IMR-90 (cell line): ENCODE results near the gene TBC1D22B. TPM values are rescaled to one million over a fixed set of nuclear protein-coding genes. Genes with fewer than 3 reads are reported as not detected.

ENCODE experiments used
- ATAC-seq: fragments of 200-7000 bp; cut with Tn5 transposase; 2 replicates; pipeline ENCODE4 v1.9.1; 2020; ENCODE audit warnings: low read depth, mild to moderate bottlenecking, moderate library complexity
- BruUV-seq: library from RNA; stranded (reverse); fragments of 400-500 nt; replicated peaks from 2 replicates; lab custom pipeline; 2021; lab: Mats Ljungman, UMichigan
- CTCF ChIA-PET: fragments of 300-600 bp; formaldehyde crosslinking; extraction: SDS; loops from one replicate; lab custom pipeline; 2021; ENCODE audit warnings: antibody characterized with exemption; lab: Yijun Ruan, JAX
- POLR2A ChIA-PET: fragments of 300-600 bp; sonication (Branson Sonifier 250); formaldehyde crosslinking; loops from one replicate; lab custom pipeline; 2022; ENCODE audit warnings: antibody characterized with exemption; ENCODE audit not compliant: unreplicated experiment; lab: Charles Lee
- DNase-seq: peaks from one replicate; pipeline ENCODE4 v3.0.0; 2013
- H2AFZ ChIP-seq: replicated peaks from 2 replicates; pipeline ENCODE3; 2013; ENCODE audit warnings: low read length, mild to moderate bottlenecking; ENCODE audit not compliant: poor library complexity
- H2AK5ac ChIP-seq: 2 replicates; pipeline ENCODE4 v1.6.1; 2013; ENCODE audit warnings: low read depth, low read length, inconsistent platforms
- H2AK9ac ChIP-seq: replicated peaks from 2 replicates; pipeline ENCODE3; 2013; ENCODE audit warnings: mild to moderate bottlenecking, low read depth, low read length, moderate library complexity; ENCODE audit not compliant: poor library complexity
- H2BK120ac ChIP-seq: 2 replicates; pipeline ENCODE4 v1.6.1; 2013; ENCODE audit warnings: low read depth, low read length, inconsistent platforms
- H2BK15ac ChIP-seq: 3 replicates; pipeline ENCODE4 v1.6.1; 2013; ENCODE audit warnings: low read depth, low read length, inconsistent platforms
- H2BK20ac ChIP-seq: 2 replicates; pipeline ENCODE4 v1.6.1; 2013; ENCODE audit warnings: low read depth, mild to moderate bottlenecking, inconsistent platforms, low read length, moderate library complexity
- H2BK5ac ChIP-seq: 2 replicates; pipeline ENCODE4 v1.6.1; 2013; ENCODE audit warnings: mild to moderate bottlenecking, low read depth, low read length, inconsistent platforms; ENCODE audit not compliant: poor library complexity, severe bottlenecking
- H3K14ac ChIP-seq: replicated peaks from 2 replicates; pipeline ENCODE4 v1.6.1; 2013; ENCODE audit warnings: low read depth, low read length, inconsistent platforms
- H3K18ac ChIP-seq: 2 replicates; pipeline ENCODE4 v1.6.1; 2013; ENCODE audit warnings: low read depth, low read length, control low read depth
- H3K23ac ChIP-seq: 2 replicates; pipeline ENCODE4 v1.6.1; 2013; ENCODE audit warnings: low read depth, low read length, inconsistent platforms
- H3K27ac ChIP-seq: 2 replicates; pipeline ENCODE4 v1.5.1; 2013; ENCODE audit warnings: mild to moderate bottlenecking, control low read depth, low read length; ENCODE audit not compliant: insufficient read depth
- H3K27me3 ChIP-seq: 2 replicates; pipeline ENCODE4 v1.6.1; 2013; ENCODE audit warnings: low read length; ENCODE audit not compliant: control insufficient read depth, insufficient read depth
- H3K36me3 ChIP-seq: 2 replicates; pipeline ENCODE4 v1.6.1; 2013; ENCODE audit warnings: low read length, mixed read lengths; ENCODE audit not compliant: control insufficient read depth, insufficient read depth
- H3K4ac ChIP-seq: 2 replicates; pipeline ENCODE4 v1.6.1; 2013; ENCODE audit warnings: low read depth, low read length, inconsistent platforms
- H3K4me1 ChIP-seq: 2 replicates; pipeline ENCODE4 v1.6.1; 2013; ENCODE audit warnings: low read length, mixed read lengths; ENCODE audit not compliant: control insufficient read depth, insufficient read depth
- H3K4me2 ChIP-seq: 2 replicates; pipeline ENCODE4 v1.6.1; 2013; ENCODE audit warnings: low read depth, mild to moderate bottlenecking, control low read depth, low read length, moderate library complexity
- H3K4me3 ChIP-seq: 2 replicates; pipeline ENCODE4 v1.5.1; 2013; ENCODE audit warnings: low read depth, mild to moderate bottlenecking, control low read depth, low read length, moderate library complexity; ENCODE audit not compliant: insufficient read depth
- H3K56ac ChIP-seq: 2 replicates; pipeline ENCODE4 v1.6.1; 2013; ENCODE audit warnings: low read length, inconsistent platforms; ENCODE audit not compliant: insufficient read depth; ENCODE audit errors: extremely low read depth
- H3K79me1 ChIP-seq, 2 experiments: 2 replicates each; pipeline ENCODE4 v1.6.1; 2013; ENCODE audit warnings: low read length in 2 of 2, inconsistent platforms in 1 of 2, low read depth in 1 of 2
- H3K9ac ChIP-seq: 2 replicates; pipeline ENCODE4 v1.6.1; 2013; ENCODE audit warnings: low read depth, low read length, control low read depth
- H3K9me1 ChIP-seq: 2 replicates; pipeline ENCODE4 v1.6.1; 2013; ENCODE audit warnings: low read length, inconsistent platforms; ENCODE audit not compliant: insufficient read depth
- H3K9me3 ChIP-seq: 2 replicates; pipeline ENCODE4 v1.6.1; 2013; ENCODE audit warnings: low read length; ENCODE audit not compliant: control insufficient read depth, insufficient read depth
- H4K20me1 ChIP-seq: 2 replicates; pipeline ENCODE4 v1.6.1; 2013; ENCODE audit warnings: low read length, inconsistent platforms; ENCODE audit not compliant: insufficient read depth
- H4K5ac ChIP-seq: 2 replicates; pipeline ENCODE4 v1.6.1; 2013; ENCODE audit warnings: mild to moderate bottlenecking, low read depth, low read length, control low read depth
- H4K8ac ChIP-seq, 2 experiments: 2 replicates each; pipeline ENCODE4 v1.6.1; 2013; ENCODE audit warnings: low read depth in 2 of 2, low read length in 2 of 2, control low read depth in 1 of 2, inconsistent platforms in 1 of 2
- H4K91ac ChIP-seq: 2 replicates; pipeline ENCODE4 v1.6.1; 2013; ENCODE audit warnings: low read depth, low read length, inconsistent platforms; ENCODE audit not compliant: insufficient read depth
- BHLHE40 ChIP-seq: fragments of 150-350 bp; IDR thresholded peaks from 2 replicates; pipeline ENCODE4 v1.6.1; 2016; ENCODE audit warnings: mild to moderate bottlenecking, low read depth, low read length
- CEBPB ChIP-seq: IDR thresholded peaks from 2 replicates; pipeline ENCODE4 v1.6.1; 2012; ENCODE audit warnings: low read depth, low read length, improper control_type of control experiment
- CHD1 ChIP-seq: IDR thresholded peaks from 2 replicates; pipeline ENCODE4 v1.6.1; 2012; ENCODE audit warnings: low read depth, low read length, improper control_type of control experiment
- FOS ChIP-seq: fragments of 150-350 bp; IDR thresholded peaks from 2 replicates; pipeline ENCODE4 v1.6.1; 2016; ENCODE audit warnings: low read depth, low read length
- MAFK ChIP-seq: IDR thresholded peaks from 2 replicates; pipeline ENCODE4 v1.6.1; 2012; ENCODE audit warnings: low read depth, low read length, improper control_type of control experiment
- MAZ ChIP-seq: IDR thresholded peaks from 2 replicates; pipeline ENCODE4 v1.6.1; 2012; ENCODE audit warnings: low read depth, mild to moderate bottlenecking, low read length, improper control_type of control experiment, moderate library complexity, borderline replicate concordance
- NFE2L2 ChIP-seq: fragments of 150-350 bp; IDR thresholded peaks from 2 replicates; pipeline ENCODE4 v1.6.1; 2016; ENCODE audit warnings: low read depth, mild to moderate bottlenecking, low read length
- POLR2A ChIP-seq: IDR thresholded peaks from 2 replicates; pipeline ENCODE4 v1.6.1; 2012; ENCODE audit warnings: mild to moderate bottlenecking, low read depth, low read length
- RAD21 ChIP-seq: IDR thresholded peaks from 2 replicates; pipeline ENCODE4 v1.6.1; 2012; ENCODE audit warnings: low read length, improper control_type of control experiment
- RCOR1 ChIP-seq: IDR thresholded peaks from 2 replicates; pipeline ENCODE4 v1.6.1; 2012; ENCODE audit warnings: mild to moderate bottlenecking, low read length, improper control_type of control experiment; ENCODE audit not compliant: insufficient replicate concordance
- RFX5 ChIP-seq: IDR thresholded peaks from 2 replicates; pipeline ENCODE4 v1.8.0; 2012; ENCODE audit warnings: low read depth, mild to moderate bottlenecking, low read length, moderate library complexity
- WGBS, 2 experiments: methylation state at CpG; one replicate each; pipeline versions ENCODE4 v1.1.5 to v1.1.7; 2013; ENCODE audit warnings: missing lambda C conversion rate in 2 of 2; ENCODE audit not compliant: insufficient read length in 1 of 2; ENCODE audit errors: extremely low coverage in 2 of 2; 5-methylcytosine and 5-hydroxymethylcytosine counted together
- dilution Hi-C: fragments of 300-500 bp; cut with HindIII; formaldehyde crosslinking; loops from one replicate; pipeline ENCODE4 v1.14.3; 2018; ENCODE audit warnings: low sequenced_read_pairs; ENCODE audit not compliant: unreplicated experiment
- in situ Hi-C: fragments of 300-500 bp; cut with MboI; formaldehyde crosslinking; loops from 3 replicates; pipeline ENCODE4 v1.14.3; 2019; ENCODE audit warnings: low sequenced_read_pairs, inconsistent platforms, mixed read lengths
- intact Hi-C: fragments of 100-400 bp; cut with micrococcal nuclease; formaldehyde crosslinking; loops from 2 replicates; pipeline ENCODE4 v1.10.0; 2022
- polyA plus RNA-seq, 3 experiments: library from polyadenylated mRNA; depleted of rRNA; stranded (reverse); fragments of >200 nt; gene quantifications; 2 replicates each; pipeline ENCODE4 v1.2.3, GENCODE V29; 2012; ENCODE audit warnings: low replicate concordance in 1 of 3
- total RNA-seq: library from RNA; depleted of rRNA; stranded (reverse); fragments of >200 nt; gene quantifications from 2 replicates; pipeline ENCODE4 v1.2.3, GENCODE V29; 2012
- TF ChIP-seq, protein P1 (sequence below): conservative IDR thresholded peaks from 2 replicates; pipeline ENCODE4 v1.5.1; 2012; ENCODE audit warnings: mild to moderate bottlenecking, low read depth, low read length, improper control_type of control experiment
- TF ChIP-seq, protein P2 (sequence below): fragments of 150-350 bp; IDR thresholded peaks from 2 replicates; pipeline ENCODE4 v1.6.1; 2017; ENCODE audit warnings: mild to moderate bottlenecking, antibody characterized with exemption, low read length, low read depth

Gene TBC1D22B
- total and polyA plus RNA-seq, 2 of the 4 experiments (the other 2 are of a cell fraction): 6.6 to 7.5 TPM

DNA sequence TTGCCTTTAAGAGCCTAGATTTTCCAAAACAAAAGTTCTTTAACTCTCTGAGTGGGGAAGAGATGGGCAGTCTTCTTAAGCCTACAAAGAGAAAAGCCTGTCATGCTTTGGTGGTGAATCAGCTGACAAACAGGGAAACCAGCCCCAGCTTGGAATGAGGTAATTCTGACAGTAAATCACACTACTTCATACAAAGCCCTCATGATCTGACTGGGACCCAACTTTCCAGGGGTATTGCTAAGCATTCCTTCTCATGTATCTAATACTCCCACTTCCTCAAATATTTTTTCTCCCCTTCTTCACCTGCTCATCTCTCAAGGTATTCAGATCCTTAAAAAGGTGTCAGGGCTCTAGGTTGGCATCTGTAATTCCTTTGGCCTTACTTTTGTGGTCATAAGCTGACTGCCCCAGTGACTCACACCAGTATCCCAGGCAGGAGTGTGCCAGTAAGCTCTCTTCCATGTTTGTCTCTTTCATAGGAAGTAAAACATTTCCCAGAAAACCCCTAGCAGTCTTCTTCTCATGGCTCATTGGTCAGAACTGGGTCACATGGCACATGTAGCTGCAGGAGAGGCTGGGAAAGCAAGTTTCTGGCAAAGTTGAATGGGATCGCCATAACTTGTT is 15.0 kb upstream of the TBC1D22B start:
- in situ Hi-C loops: no loop called here
- peak overlapping the region; percentile 99 for H3K4ac ChIP-seq
- H4K5ac ChIP-seq: peak overlapping the region; percentile 98
- H3K36me3 ChIP-seq: no peaks in the 10 kb centered on the region
- H3K9me1 ChIP-seq: peaks cover 15% of the 10 kb centered on the region
- peak overlapping the region; percentile 100 for H3K27ac ChIP-seq
- H3K56ac ChIP-seq: peak overlapping the region; percentile 97
- peak overlapping the region; percentile 77 for H2AFZ ChIP-seq
- WGBS, 2 experiments: no CpG with 5 or more reads among the region's 1 CpG
- peaks cover 0 to 14% of the 10 kb centered on the region in 2 experiments; a peak in 1 of 4 replicates for H3K79me1 ChIP-seq
- H4K8ac ChIP-seq: peak overlapping the region; percentile 96 to 99
- no TSS peak for BruUV-seq
- peak overlapping the region; percentile 85; the same call in 1 of the 2 replicates for H2AK5ac ChIP-seq
- H3K4me1 ChIP-seq: peaks cover 37% of the 10 kb centered on the region
- ATAC-seq (peak; percentile 56), DNase-seq (peak; percentile 99)
- H4K91ac ChIP-seq: peak overlapping the region; percentile 99
- peak overlapping the region; percentile 47 for H2AK9ac ChIP-seq
- H2BK20ac ChIP-seq: peak overlapping the region; percentile 98
- H3K23ac ChIP-seq: peak overlapping the region; percentile 99
- intact Hi-C loops: loop anchor here (5.0 kb wide), 1 partner anchor 100 kb away; no protein-coding TSS in a partner anchor
- dilution Hi-C loops: no loop called here
- CTCF ChIA-PET: interaction anchor here (1.1 kb wide), 1 partner anchor 32 kb away, joined by 3 read pairs; no protein-coding TSS in a partner anchor
- peak overlapping the region; percentile 98 for H3K14ac ChIP-seq
- H3K4me2 ChIP-seq: peak overlapping the region; percentile 73
- H4K20me1 ChIP-seq: no peaks in the 10 kb centered on the region; the same call in 1 of the 2 replicates
- peak; percentile 67 for TF ChIP-seq CEBPB
- peak; percentile 22; the same call in 1 of the 2 replicates for TF ChIP-seq NFE2L2
- TF ChIP-seq RCOR1: peak; percentile 17
- no peak for TF ChIP-seq POLR2A
- TF ChIP-seq, protein P1, sequence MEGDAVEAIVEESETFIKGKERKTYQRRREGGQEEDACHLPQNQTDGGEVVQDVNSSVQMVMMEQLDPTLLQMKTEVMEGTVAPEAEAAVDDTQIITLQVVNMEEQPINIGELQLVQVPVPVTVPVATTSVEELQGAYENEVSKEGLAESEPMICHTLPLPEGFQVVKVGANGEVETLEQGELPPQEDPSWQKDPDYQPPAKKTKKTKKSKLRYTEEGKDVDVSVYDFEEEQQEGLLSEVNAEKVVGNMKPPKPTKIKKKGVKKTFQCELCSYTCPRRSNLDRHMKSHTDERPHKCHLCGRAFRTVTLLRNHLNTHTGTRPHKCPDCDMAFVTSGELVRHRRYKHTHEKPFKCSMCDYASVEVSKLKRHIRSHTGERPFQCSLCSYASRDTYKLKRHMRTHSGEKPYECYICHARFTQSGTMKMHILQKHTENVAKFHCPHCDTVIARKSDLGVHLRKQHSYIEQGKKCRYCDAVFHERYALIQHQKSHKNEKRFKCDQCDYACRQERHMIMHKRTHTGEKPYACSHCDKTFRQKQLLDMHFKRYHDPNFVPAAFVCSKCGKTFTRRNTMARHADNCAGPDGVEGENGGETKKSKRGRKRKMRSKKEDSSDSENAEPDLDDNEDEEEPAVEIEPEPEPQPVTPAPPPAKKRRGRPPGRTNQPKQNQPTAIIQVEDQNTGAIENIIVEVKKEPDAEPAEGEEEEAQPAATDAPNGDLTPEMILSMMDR: no peak
- TF ChIP-seq MAFK: no peak; the same call in 1 of the 2 replicates
- no peak for TF ChIP-seq RFX5
- peak; percentile 83 for TF ChIP-seq FOS
- TF ChIP-seq, protein P2, sequence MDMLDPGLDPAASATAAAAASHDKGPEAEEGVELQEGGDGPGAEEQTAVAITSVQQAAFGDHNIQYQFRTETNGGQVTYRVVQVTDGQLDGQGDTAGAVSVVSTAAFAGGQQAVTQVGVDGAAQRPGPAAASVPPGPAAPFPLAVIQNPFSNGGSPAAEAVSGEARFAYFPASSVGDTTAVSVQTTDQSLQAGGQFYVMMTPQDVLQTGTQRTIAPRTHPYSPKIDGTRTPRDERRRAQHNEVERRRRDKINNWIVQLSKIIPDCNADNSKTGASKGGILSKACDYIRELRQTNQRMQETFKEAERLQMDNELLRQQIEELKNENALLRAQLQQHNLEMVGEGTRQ: peak; percentile 96
- TF ChIP-seq RAD21: no peak
- no peak for TF ChIP-seq CHD1
- TF ChIP-seq MAZ: no peak
- TF ChIP-seq BHLHE40: peak; percentile 48; the same call in 1 of the 2 replicates
- peak overlapping the region; percentile 100 for H2BK120ac ChIP-seq
- no peaks in the 10 kb centered on the region for H3K9me3 ChIP-seq
- peak overlapping the region; percentile 98 for H2BK15ac ChIP-seq
- POLR2A ChIA-PET: interaction anchor here (1.0 kb wide), 1 partner anchor 13 kb away, joined by 3 read pairs; no protein-coding TSS in a partner anchor
- peak overlapping the region; percentile 78 for H3K9ac ChIP-seq
- peak overlapping the region; percentile 99 for H2BK5ac ChIP-seq
- H3K4me3 ChIP-seq: no peak overlapping the region
- H3K27me3 ChIP-seq: no peaks in the 10 kb centered on the region
- H3K18ac ChIP-seq: peak overlapping the region; percentile 99
